Ishikawa (cell line): ENCODE measurements around the gene DNAAF2.

Experiments
- CEBPB ChIP-seq: IDR thresholded peaks from 2 replicates; pipeline ENCODE4 v1.6.1; 2012
- CREB1 ChIP-seq: IDR thresholded peaks from 2 replicates; pipeline ENCODE4 v1.6.1; 2012; ENCODE audit warnings: low read depth
- EGR1 ChIP-seq: IDR thresholded peaks from 2 replicates; pipeline ENCODE4 v1.6.1; 2012
- EP300 ChIP-seq: IDR thresholded peaks from 2 replicates; pipeline ENCODE4 v1.6.1; 2012; ENCODE audit warnings: borderline replicate concordance
- FOXM1 ChIP-seq: IDR thresholded peaks from 2 replicates; pipeline ENCODE4 v1.6.1; 2012; ENCODE audit warnings: low read depth, borderline replicate concordance
- MAX ChIP-seq: IDR thresholded peaks from 2 replicates; pipeline ENCODE4 v1.6.1; 2012
- NFIC ChIP-seq: IDR thresholded peaks from 2 replicates; pipeline ENCODE4 v1.6.1; 2012
- RAD21 ChIP-seq: IDR thresholded peaks from 2 replicates; pipeline ENCODE4 v1.6.1; 2012; ENCODE audit warnings: low read depth
- REST ChIP-seq: IDR thresholded peaks from 2 replicates; pipeline ENCODE4 v1.6.1; 2012; ENCODE audit warnings: low read depth, mild to moderate bottlenecking
- TAF1 ChIP-seq: IDR thresholded peaks from 2 replicates; pipeline ENCODE4 v1.6.1; 2012; ENCODE audit warnings: low read depth, mild to moderate bottlenecking
- TCF12 ChIP-seq: IDR thresholded peaks from 2 replicates; pipeline ENCODE4 v1.6.1; 2012; ENCODE audit warnings: low read depth
- TEAD4 ChIP-seq: IDR thresholded peaks from 2 replicates; pipeline ENCODE4 v1.6.1; 2012
- YY1 ChIP-seq: IDR thresholded peaks from 2 replicates; pipeline ENCODE4 v1.6.1; 2012; ENCODE audit warnings: low read depth
- ZBTB7A ChIP-seq: IDR thresholded peaks from 2 replicates; pipeline ENCODE4 v1.6.1; 2012; ENCODE audit warnings: low read depth
- TF ChIP-seq, protein P1 (sequence below): IDR thresholded peaks from 2 replicates; pipeline ENCODE4 v1.6.1; 2012

The DNAAF2 gene

GRCh38 chr14:49654511-49654910 lies 19.5 kb upstream of the DNAAF2 start:
- TF ChIP-seq CEBPB = no peak
- TF ChIP-seq YY1 = no peak
- no peak for TF ChIP-seq TCF12
- no peak for TF ChIP-seq TAF1
- TF ChIP-seq RAD21 = no peak
- TF ChIP-seq, protein P1, sequence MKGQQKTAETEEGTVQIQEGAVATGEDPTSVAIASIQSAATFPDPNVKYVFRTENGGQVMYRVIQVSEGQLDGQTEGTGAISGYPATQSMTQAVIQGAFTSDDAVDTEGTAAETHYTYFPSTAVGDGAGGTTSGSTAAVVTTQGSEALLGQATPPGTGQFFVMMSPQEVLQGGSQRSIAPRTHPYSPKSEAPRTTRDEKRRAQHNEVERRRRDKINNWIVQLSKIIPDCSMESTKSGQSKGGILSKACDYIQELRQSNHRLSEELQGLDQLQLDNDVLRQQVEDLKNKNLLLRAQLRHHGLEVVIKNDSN = no peak
- no peak for TF ChIP-seq NFIC
- TF ChIP-seq CREB1 = no peak
- TF ChIP-seq MAX = no peak
- no peak for TF ChIP-seq FOXM1
- no peak for TF ChIP-seq TEAD4
- no peak for TF ChIP-seq EGR1
- TF ChIP-seq REST = no peak
- TF ChIP-seq ZBTB7A = no peak

GRCh38 chr14:49653508-49653907 lies 18.5 kb upstream of the DNAAF2 start:
- TF ChIP-seq EP300 (no peak), ZBTB7A (no peak), YY1 (no peak), EGR1 (no peak), FOXM1 (no peak), RAD21 (no peak), TCF12 (no peak), CEBPB (no peak), REST (no peak), MAX (no peak), TAF1 (no peak), NFIC (no peak)
- TF ChIP-seq, protein P1 = no peak

GRCh38 chr14:49642163-49642562 lies 7.1 kb upstream of the DNAAF2 start:
- TF ChIP-seq YY1 = no peak
- no peak for TF ChIP-seq EGR1
- no peak for TF ChIP-seq TAF1
- TF ChIP-seq MAX = no peak
- TF ChIP-seq, protein P1 = no peak
- no peak for TF ChIP-seq REST
- TF ChIP-seq FOXM1 = no peak
- no peak for TF ChIP-seq TCF12
- TF ChIP-seq TEAD4 = no peak
- TF ChIP-seq EP300 = no peak
- no peak for TF ChIP-seq ZBTB7A
- TF ChIP-seq CREB1 = no peak

DNA sequence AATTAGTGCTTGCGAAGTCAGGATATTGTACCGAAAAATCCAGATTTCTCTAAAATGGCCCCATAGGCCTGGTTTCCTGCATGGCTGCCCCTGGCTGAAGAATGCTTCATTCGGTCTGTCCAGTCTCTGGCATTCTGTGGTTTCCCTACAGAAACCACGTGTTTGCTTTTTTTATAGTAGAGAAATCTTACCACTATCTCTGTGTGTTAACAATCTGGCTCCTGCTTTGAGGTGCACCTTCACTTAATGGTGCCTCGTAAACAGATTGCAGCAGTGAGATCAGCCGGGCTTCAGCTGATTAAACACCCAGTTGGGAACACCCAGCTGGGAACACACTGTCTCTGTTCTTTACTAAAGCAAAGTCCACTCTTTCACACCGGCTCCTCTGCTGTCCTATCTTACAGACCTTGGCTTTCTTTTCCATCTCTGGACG lies 6.7 kb upstream of the DNAAF2 start:
- TF ChIP-seq ZBTB7A (no peak), TCF12 (no peak), MAX (no peak), TAF1 (no peak), REST (no peak), RAD21 (no peak)
- TF ChIP-seq, protein P1 = no peak
